Smooth muscle cell of the coronary artery (primary cell): ENCODE measurements around the gene PARP14. TPM values are rescaled to one million over a fixed set of nuclear protein-coding genes. Genes with fewer than 3 reads are reported as not detected.

ENCODE experiments used
- total RNA-seq: library from RNA; depleted of rRNA; stranded (reverse); fragments of >200 nt; gene quantifications from 2 replicates; pipeline ENCODE4 v1.2.3, GENCODE V29; 2014; ENCODE audit warnings: low replicate concordance

PARP14 gene
- total RNA-seq: 29.4 and 48.7 TPM in 2 replicates

GRCh38 chr3:122680475-122681283 lies at the start of gene PARP14:
PARP14 (plus strand) TSS chr3:122680839; CDS start chr3:122680884, 45 bp downstream.

Other genes starting within 250 kb of the PARP14 start
- gene KPNA1, start 165.9 kb upstream of the PARP14 start, total RNA-seq: 17.8 and 25.0 TPM in 2 replicates
- gene PARP9, start 116.5 kb upstream of the PARP14 start, total RNA-seq: 12.0 and 20.2 TPM in 2 replicates
- gene DTX3L, start 116.5 kb upstream of the PARP14 start, total RNA-seq: 7.7 and 9.6 TPM in 2 replicates
- 0.23 TPM in 1 of 2 replicates, not detected in the other for gene PARP15, start 103.2 kb upstream of the PARP14 start, total RNA-seq
- gene HSPBAP1, start 113.0 kb downstream of the PARP14 start, total RNA-seq: 3.7 and 4.6 TPM in 2 replicates
- gene SLC49A4, start 114.2 kb downstream of the PARP14 start, total RNA-seq: 9.2 and 9.4 TPM in 2 replicates